Muscle layer of duodenum (tissue), 2 donors: ENCODE results near the gene KCND2.

ENCODE experiments used
- H3K27ac ChIP-seq: one replicate; pipeline ENCODE4 v1.7.0; 2013; ENCODE audit warnings: mild to moderate bottlenecking, low read length
- H3K27me3 ChIP-seq: one replicate; pipeline ENCODE4 v1.7.0; 2013; ENCODE audit warnings: low read depth, mild to moderate bottlenecking, control low read depth, low read length
- H3K36me3 ChIP-seq, 2 donors: one replicate each; pipeline ENCODE4 v1.7.0; 2013; ENCODE audit warnings: low read length in 2 of 2, control low read depth in 1 of 2, mild to moderate bottlenecking in 1 of 2; ENCODE audit not compliant: insufficient read depth in 2 of 2, control insufficient read depth in 1 of 2
- H3K4me1 ChIP-seq, 2 donors: one replicate each; pipeline ENCODE4 v1.7.0; 2013; ENCODE audit warnings: low read length in 2 of 2, mild to moderate bottlenecking in 2 of 2, control low read depth in 1 of 2, moderate library complexity in 1 of 2; ENCODE audit not compliant: insufficient read depth in 2 of 2, control insufficient read depth in 1 of 2
- H3K4me3 ChIP-seq, 2 donors: one replicate each; pipeline ENCODE4 v1.7.0; 2013; ENCODE audit warnings: low read length in 2 of 2, low read depth in 1 of 2, mild to moderate bottlenecking in 1 of 2
- H3K9me3 ChIP-seq, 2 donors: one replicate each; pipeline ENCODE4 v1.7.0; 2013; ENCODE audit warnings: low read length in 2 of 2, control low read depth in 1 of 2, mild to moderate bottlenecking in 1 of 2; ENCODE audit not compliant: control insufficient read depth in 1 of 2
- donor health status: healthy.

The KCND2 gene

DNA sequence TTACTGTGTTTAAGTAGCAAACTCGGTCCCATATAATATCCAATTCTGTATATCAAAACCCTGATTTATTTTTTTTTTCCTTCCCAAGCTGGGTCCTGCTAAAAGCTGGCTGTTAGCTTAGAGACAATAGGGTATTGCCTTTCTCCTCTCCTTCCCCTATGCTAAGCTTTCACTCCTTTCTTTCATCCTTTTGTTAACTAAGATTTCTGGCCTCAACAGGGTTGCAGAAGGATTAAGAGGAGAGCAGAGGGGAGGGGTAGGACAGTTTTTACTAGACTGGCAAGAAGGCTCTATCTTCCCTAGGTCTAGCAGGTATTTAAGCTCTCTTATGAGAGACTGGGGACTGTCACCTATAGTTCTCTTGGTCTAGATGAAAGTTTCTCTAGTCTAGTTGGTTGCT lies 229.2 kb downstream of the KCND2 start:
- H3K36me3 ChIP-seq: no peaks in the 10 kb centered on the region

GRCh38 chr7:120502825-120503224 lies 229.8 kb downstream of the KCND2 start:
- no peaks in the 10 kb centered on the region for H3K36me3 ChIP-seq

More for the DNA sequence above, 229.2 kb downstream of the KCND2 start:
- no peaks in the 10 kb centered on the region for H3K27me3 ChIP-seq
- H3K4me3 ChIP-seq: no peak overlapping the region
- H3K9me3 ChIP-seq: no peaks in the 10 kb centered on the region
- no peaks in the 10 kb centered on the region for H3K4me1 ChIP-seq
- no peak overlapping the region for H3K27ac ChIP-seq

GRCh38 chr7:120504386-120504785 lies 231.4 kb downstream of the KCND2 start:
- no peak overlapping the region for H3K4me3 ChIP-seq
- H3K27me3 ChIP-seq: no peaks in the 10 kb centered on the region
- H3K27ac ChIP-seq: no peak overlapping the region
- no peaks in the 10 kb centered on the region for H3K4me1 ChIP-seq
- no peaks in the 10 kb centered on the region for H3K9me3 ChIP-seq
- H3K36me3 ChIP-seq: no peaks in the 10 kb centered on the region

More at GRCh38 chr7:120502825-120503224, 229.8 kb downstream of the KCND2 start:
- Histone ChIP-seq H3K27me3 (no peaks in the 10 kb centered on the region), H3K4me3 (no peak overlapping the region), H3K4me1 (no peaks in the 10 kb centered on the region), H3K9me3 (no peaks in the 10 kb centered on the region), H3K27ac (no peak overlapping the region)

DNA sequence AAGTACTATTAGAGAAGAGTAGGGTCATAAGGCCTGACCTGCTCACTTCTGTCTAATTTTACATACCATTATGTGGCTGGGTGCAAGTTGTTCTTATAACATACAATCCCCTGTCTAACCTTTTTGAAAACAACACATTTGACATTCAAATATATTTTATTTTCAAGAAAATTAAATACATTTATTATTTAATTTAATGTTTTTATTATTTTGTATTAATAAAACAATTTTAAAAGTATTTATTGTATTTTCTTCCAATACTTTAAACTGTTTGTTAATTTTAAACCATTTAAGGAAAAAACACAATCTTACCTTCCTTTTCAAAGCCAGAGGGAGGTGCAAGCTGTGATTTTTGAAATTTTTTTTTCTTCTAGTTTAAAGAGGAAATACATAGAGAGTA lies 232.8 kb downstream of the KCND2 start:
- no peak overlapping the region for H3K4me3 ChIP-seq
- H3K9me3 ChIP-seq: no peaks in the 10 kb centered on the region
- H3K27ac ChIP-seq: no peak overlapping the region
- H3K4me1 ChIP-seq: no peaks in the 10 kb centered on the region
- H3K36me3 ChIP-seq: no peaks in the 10 kb centered on the region
- H3K27me3 ChIP-seq: no peaks in the 10 kb centered on the region

DNA sequence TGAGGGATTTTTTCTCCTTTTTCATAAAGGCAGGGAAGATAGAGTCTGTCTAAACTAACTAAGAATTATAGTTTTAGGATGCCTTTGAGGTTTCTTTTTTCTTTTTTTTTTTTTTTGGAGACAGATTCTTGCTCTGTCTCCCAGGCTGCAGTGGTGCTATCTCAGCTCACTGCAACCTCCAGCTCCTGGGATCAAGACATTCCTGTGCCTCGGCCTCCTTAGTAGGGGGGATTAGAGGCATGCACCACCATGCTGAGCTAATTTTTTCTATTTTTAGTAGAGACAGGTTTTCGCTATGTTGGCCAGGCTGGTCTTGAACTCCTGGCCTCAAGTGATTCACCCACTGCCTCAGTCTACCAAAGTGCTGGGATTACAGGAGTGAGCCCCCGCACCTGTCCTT lies 239.7 kb downstream of the KCND2 start:
- Histone ChIP-seq H3K4me3 (no peak overlapping the region), H3K9me3 (no peaks in the 10 kb centered on the region), H3K27me3 (no peaks in the 10 kb centered on the region), H3K27ac (no peak overlapping the region), H3K36me3 (no peaks in the 10 kb centered on the region), H3K4me1 (no peaks in the 10 kb centered on the region)

GRCh38 chr7:120519224-120519623 lies 246.2 kb downstream of the KCND2 start:
- Histone ChIP-seq H3K9me3 (no peaks in the 10 kb centered on the region), H3K27me3 (no peaks in the 10 kb centered on the region), H3K4me1 (no peaks in the 10 kb centered on the region)

DNA sequence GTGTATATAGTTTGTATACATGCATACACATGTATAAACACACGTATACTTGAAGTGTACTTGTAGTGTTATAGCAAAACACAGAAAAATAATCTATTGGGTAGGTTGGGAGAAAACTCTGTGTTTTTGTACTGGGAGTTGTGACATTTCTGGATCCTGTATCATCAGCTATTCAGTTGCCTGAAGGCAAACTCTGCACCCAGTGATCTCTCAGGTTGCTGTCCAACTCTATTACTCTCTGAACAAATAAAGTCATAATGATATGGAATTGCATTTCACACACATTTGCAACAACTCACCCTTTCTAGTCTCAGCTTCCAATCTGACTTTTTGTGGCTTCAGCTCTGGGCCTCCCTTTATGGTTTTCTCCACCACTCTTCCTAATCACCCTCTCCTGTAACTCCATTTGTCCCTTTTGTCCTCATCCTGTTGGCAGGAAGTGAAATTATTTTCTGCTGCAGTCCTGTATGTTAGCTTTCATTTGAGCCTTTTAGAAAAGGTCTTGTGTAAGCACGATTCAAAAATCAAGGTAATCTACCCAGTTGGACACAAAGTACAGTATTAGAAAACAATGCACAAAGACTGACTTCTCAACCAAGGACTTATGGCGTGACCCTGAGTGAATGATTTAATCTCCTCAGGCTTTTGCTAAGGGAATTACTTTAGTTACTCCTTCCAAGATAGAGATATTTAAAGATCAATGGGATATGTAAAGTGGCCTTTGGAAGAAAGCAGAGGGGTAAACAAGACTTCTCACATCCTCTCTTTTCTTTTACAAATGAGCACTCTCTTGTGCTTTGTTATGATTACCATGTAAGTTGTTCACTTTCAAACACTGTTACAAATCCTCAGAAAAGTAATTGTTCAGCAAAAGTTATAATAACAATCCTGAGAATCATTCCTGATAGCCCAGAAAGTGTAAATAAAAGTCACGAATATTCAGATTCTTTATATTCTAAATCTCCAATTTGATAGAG lies 249.1 kb downstream of the KCND2 start:
- Histone ChIP-seq H3K4me1 (no peaks in the 10 kb centered on the region), H3K27me3 (no peaks in the 10 kb centered on the region)

More at GRCh38 chr7:120519224-120519623, 246.2 kb downstream of the KCND2 start:
- H3K36me3 ChIP-seq: no peaks in the 10 kb centered on the region
- H3K27ac ChIP-seq: no peak overlapping the region
- H3K4me3 ChIP-seq: no peak overlapping the region

GRCh38 chr7:120523985-120524384 lies 251.0 kb downstream of the KCND2 start:
- H3K4me1 ChIP-seq: no peaks in the 10 kb centered on the region
- H3K4me3 ChIP-seq: no peak overlapping the region
- no peaks in the 10 kb centered on the region for H3K27me3 ChIP-seq
- no peak overlapping the region for H3K27ac ChIP-seq
- no peaks in the 10 kb centered on the region for H3K36me3 ChIP-seq
- no peaks in the 10 kb centered on the region for H3K9me3 ChIP-seq

More for the DNA sequence above, 249.1 kb downstream of the KCND2 start:
- no peak overlapping the region for H3K27ac ChIP-seq
- H3K36me3 ChIP-seq: no peaks in the 10 kb centered on the region
- H3K9me3 ChIP-seq: no peaks in the 10 kb centered on the region
- no peak overlapping the region for H3K4me3 ChIP-seq

GRCh38 chr7:120526902-120527509 lies 254.0 kb downstream of the KCND2 start:
- H3K27ac ChIP-seq: no peak overlapping the region
- no peaks in the 10 kb centered on the region for H3K27me3 ChIP-seq
- no peaks in the 10 kb centered on the region for H3K9me3 ChIP-seq
- H3K4me1 ChIP-seq: no peaks in the 10 kb centered on the region
- no peak overlapping the region for H3K4me3 ChIP-seq
- no peaks in the 10 kb centered on the region for H3K36me3 ChIP-seq

DNA sequence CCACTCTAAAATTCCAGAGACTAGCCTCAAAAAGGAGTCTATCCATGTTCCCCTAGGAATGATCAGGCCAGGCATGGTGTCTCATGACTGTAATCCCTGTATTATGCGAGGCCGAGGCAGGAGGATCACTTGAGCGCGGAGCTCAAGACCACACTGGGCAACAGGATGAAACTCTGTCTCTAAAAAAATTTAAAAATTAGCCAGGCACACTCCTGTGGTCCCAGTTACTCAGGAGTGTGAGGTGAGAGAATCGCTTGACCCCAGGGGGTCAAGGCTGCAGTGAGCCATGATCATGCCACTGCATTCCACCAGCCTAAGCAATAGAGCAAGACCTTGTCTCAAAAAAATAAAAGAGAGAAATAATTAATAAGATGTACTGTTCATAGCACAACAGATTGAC lies 256.8 kb downstream of the KCND2 start:
- Histone ChIP-seq H3K27ac (no peak overlapping the region), H3K4me1 (no peaks in the 10 kb centered on the region), H3K9me3 (no peaks in the 10 kb centered on the region), H3K27me3 (no peaks in the 10 kb centered on the region), H3K4me3 (no peak overlapping the region), H3K36me3 (no peaks in the 10 kb centered on the region)

- Histone ChIP-seq H3K27ac (no peak overlapping the region), H3K36me3 (no peaks in the 10 kb centered on the region), H3K9me3 (no peaks in the 10 kb centered on the region), H3K4me1 (no peaks in the 10 kb centered on the region), H3K4me3 (no peak overlapping the region), H3K27me3 (no peaks in the 10 kb centered on the region)
Observed at GRCh38 chr7:120538335-120538734, 265.4 kb downstream of the KCND2 start.
